GM19023 (cell line): ENCODE results near the gene INSIG1.

Source experiments
- ATAC-seq: cut with Tn5 transposase; IDR thresholded peaks from one replicate; pipeline ENCODE4 v1.9.1; 2021; ENCODE audit warnings: mild to moderate bottlenecking, moderate library complexity; ENCODE audit not compliant: unreplicated experiment

INSIG1 gene

GRCh38 chr7:155265961-155266360 lies 31.7 kb upstream of the INSIG1 start:
- no peak for ATAC-seq

- ATAC-seq: no peak
These were observed 31.2 kb upstream of the INSIG1 start for GRCh38 chr7:155266440-155266839.

- ATAC-seq: no peak
These were observed 30.7 kb upstream of the INSIG1 start for GRCh38 chr7:155267023-155267422.

- ATAC-seq: no peak
These were observed 30.2 kb upstream of the INSIG1 start for GRCh38 chr7:155267436-155267835.

- ATAC-seq: no peak
These were observed 29.5 kb upstream of the INSIG1 start for GRCh38 chr7:155268211-155268610.

- no peak for ATAC-seq
These were observed 28.6 kb upstream of the INSIG1 start for GRCh38 chr7:155268921-155269650.

- no peak for ATAC-seq
These were observed 27.7 kb upstream of the INSIG1 start for GRCh38 chr7:155269766-155270585.

GRCh38 chr7:155270861-155271260 lies 26.8 kb upstream of the INSIG1 start:
- no peak for ATAC-seq

- ATAC-seq: no peak
These were observed 22.9 kb upstream of the INSIG1 start for GRCh38 chr7:155274633-155275355.

- ATAC-seq: no peak
These were observed 21.5 kb upstream of the INSIG1 start for GRCh38 chr7:155276042-155276799.

- ATAC-seq: no peak
These were observed 20.8 kb upstream of the INSIG1 start for GRCh38 chr7:155276800-155277375.

GRCh38 chr7:155277385-155277994 lies 20.2 kb upstream of the INSIG1 start:
- no peak for ATAC-seq

GRCh38 chr7:155278921-155279320 lies 18.8 kb upstream of the INSIG1 start:
- no peak for ATAC-seq

- no peak for ATAC-seq
These were observed 17.8 kb upstream of the INSIG1 start for GRCh38 chr7:155279787-155280445.

- no peak for ATAC-seq
These were observed 17.0 kb upstream of the INSIG1 start for GRCh38 chr7:155280446-155281397.

GRCh38 chr7:155281398-155281969 lies 16.2 kb upstream of the INSIG1 start:
- ATAC-seq: no peak

GRCh38 chr7:155282671-155283070 lies 15.0 kb upstream of the INSIG1 start:
- ATAC-seq: no peak

- peak; percentile 87 for ATAC-seq
These were observed 14.0 kb upstream of the INSIG1 start for GRCh38 chr7:155283565-155284194.
